OCI-LY7 (cell line): Measurements from ENCODE around the gene PPM1F. TPM values are rescaled to one million over a fixed set of nuclear protein-coding genes. Genes with fewer than 3 reads are reported as not detected.

Experiments
- BruUV-seq: library from RNA; stranded (reverse); fragments of 400-500 nt; replicated peaks from 2 replicates; lab custom pipeline; 2021; lab: Mats Ljungman, UMichigan
- CTCF ChIA-PET: fragments of 300-600 bp; sonication (Branson Sonifier 250); formaldehyde crosslinking; loops from one replicate; lab custom pipeline; 2022; ENCODE audit warnings: antibody characterized with exemption; ENCODE audit not compliant: unreplicated experiment; lab: Charles Lee
- POLR2A ChIA-PET: fragments of 300-600 bp; sonication (Branson Sonifier 250); formaldehyde crosslinking; loops from one replicate; lab custom pipeline; 2022; ENCODE audit warnings: antibody characterized with exemption; lab: Charles Lee
- DNase-seq: peaks from one replicate; pipeline ENCODE4 v3.0.0-alpha.2; 2015; ENCODE audit warnings: low spot score
- H2AFZ ChIP-seq: fragments of 200-600 bp; sonication (generic), shearing (Covaris generic); 2 replicates; pipeline ENCODE4 v1.6.1; 2014; ENCODE audit warnings: mild to moderate bottlenecking, antibody characterized with exemption, low read length, moderate library complexity
- H3K27ac ChIP-seq: fragments of 200-600 bp; sonication (generic); 2 replicates; pipeline ENCODE4 v1.5.1; 2014; ENCODE audit warnings: mixed run types, low read depth, mild to moderate bottlenecking, moderate library complexity, low read length, inconsistent platforms; ENCODE audit not compliant: poor library complexity, severe bottlenecking
- H3K36me3 ChIP-seq: fragments of 200-600 bp; sonication (generic); 2 replicates; pipeline ENCODE4 v1.6.1; 2014; ENCODE audit warnings: mild to moderate bottlenecking, antibody characterized with exemption, low read length, moderate library complexity, mixed read lengths; ENCODE audit not compliant: insufficient read depth
- H3K4me1 ChIP-seq: fragments of 200-600 bp; sonication (generic); 2 replicates; pipeline ENCODE4 v1.5.1; 2014; ENCODE audit warnings: mild to moderate bottlenecking, low read length; ENCODE audit not compliant: insufficient read depth, poor library complexity, severe bottlenecking
- H3K4me2 ChIP-seq: fragments of 200-600 bp; sonication (generic); 2 replicates; pipeline ENCODE4 v1.6.1; 2014; ENCODE audit warnings: mild to moderate bottlenecking, low read length
- H3K4me3 ChIP-seq: fragments of 200-600 bp; sonication (generic); 2 replicates; pipeline ENCODE4 v1.5.1; 2014; ENCODE audit warnings: mild to moderate bottlenecking, low read depth, low read length; ENCODE audit not compliant: poor library complexity, severe bottlenecking
- H3K79me2 ChIP-seq: fragments of 200-600 bp; sonication (generic); 2 replicates; pipeline ENCODE4 v1.6.1; 2016; ENCODE audit warnings: low read depth, mild to moderate bottlenecking, low read length, moderate library complexity, mixed read lengths; ENCODE audit not compliant: insufficient read depth
- H3K9me2 ChIP-seq: fragments of 200-600 bp; sonication (generic); 2 replicates; pipeline ENCODE4 v1.6.1; 2016; ENCODE audit warnings: mild to moderate bottlenecking, low read length, mixed read lengths; ENCODE audit not compliant: insufficient read depth
- H3K9me3 ChIP-seq: fragments of 200-600 bp; sonication (generic); 2 replicates; pipeline ENCODE4 v1.6.1; 2014; ENCODE audit warnings: mild to moderate bottlenecking, mixed run types, low read length, mixed read lengths
- H4K20me1 ChIP-seq: fragments of 200-600 bp; sonication (generic); 2 replicates; pipeline ENCODE4 v1.6.1; 2014; ENCODE audit warnings: mild to moderate bottlenecking, antibody characterized with exemption, low read length, moderate library complexity, mixed read lengths; ENCODE audit not compliant: insufficient read depth
- EZH2phosphoT487 ChIP-seq: fragments of 200-600 bp; sonication (generic); IDR thresholded peaks from 2 replicates; pipeline ENCODE4 v1.6.1; 2018; ENCODE audit warnings: low read depth, borderline replicate concordance, mild to moderate bottlenecking, mixed run types, antibody characterized with exemption, low read length, moderate library complexity, mixed read lengths
- intact Hi-C: fragments of 100-400 bp; cut with micrococcal nuclease; formaldehyde crosslinking; loops from one replicate; pipeline ENCODE4 v1.10.0; 2022; ENCODE audit not compliant: unreplicated experiment
- total RNA-seq, 2 experiments: library from RNA; depleted of rRNA in 1 of 2; stranded (reverse); fragments of >200 nt in 1 of 2; shearing (Covaris generic) in 1 of 2; gene quantifications; 2 replicates each; pipeline ENCODE4 v1.2.3, GENCODE V29; 2014 to 2022
- TF ChIP-seq, protein P1 (sequence below): fragments of 200-600 bp; sonication (generic); conservative IDR thresholded peaks from 2 replicates; pipeline ENCODE4 v1.5.1; 2014; ENCODE audit warnings: mild to moderate bottlenecking, antibody characterized with exemption, low read length, moderate library complexity, mixed read lengths

The PPM1F gene
- total RNA-seq, 2 experiments from 2014 or later = 21.7 to 27.2 TPM

- H3K79me2 ChIP-seq = no peaks in the 10 kb centered on the region
Observed at GRCh38 chr22:21904250-21904789, 48.3 kb downstream of the PPM1F start.

DNA sequence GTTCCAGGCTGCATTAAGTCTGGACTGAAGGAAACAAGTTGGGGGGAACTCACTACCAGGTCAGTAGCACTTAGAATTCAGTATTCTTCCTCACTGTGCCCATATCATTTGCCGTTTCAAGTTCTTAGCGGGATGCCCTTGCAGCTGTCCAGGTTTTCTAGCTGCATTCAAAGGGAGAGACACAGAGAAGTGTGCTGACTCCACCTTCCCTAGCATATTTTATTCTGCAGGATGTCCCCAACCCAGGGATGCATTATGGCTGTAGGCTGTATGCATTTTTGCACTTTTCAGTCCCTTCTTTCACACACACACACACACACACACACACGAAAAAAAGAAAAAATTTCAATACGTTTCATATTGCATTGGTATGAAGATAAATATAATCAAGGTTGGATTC, 49.4 kb downstream of the PPM1F start:
- Histone ChIP-seq H3K4me3 (no peak overlapping the region), H3K79me2 (no peaks in the 10 kb centered on the region), H3K36me3 (no peaks in the 10 kb centered on the region), H3K4me1 (no peaks in the 10 kb centered on the region), H3K4me2 (no peak overlapping the region), H2AFZ (no peak overlapping the region), H4K20me1 (no peaks in the 10 kb centered on the region), H3K9me2 (no peaks in the 10 kb centered on the region), H3K9me3 (no peaks in the 10 kb centered on the region), H3K27ac (no peak overlapping the region)
- POLR2A ChIA-PET = no interaction called here
- no peak for TF ChIP-seq EZH2phosphoT487
- DNase-seq = no peak
- CTCF ChIA-PET = no interaction called here
- intact Hi-C loops = no loop called here
- no TSS peak for BruUV-seq

More at GRCh38 chr22:21904250-21904789, 48.3 kb downstream of the PPM1F start:
- no peak for DNase-seq
- H3K4me3 ChIP-seq = no peak overlapping the region
- no peaks in the 10 kb centered on the region for H3K36me3 ChIP-seq
- no peak overlapping the region for H3K4me2 ChIP-seq
- CTCF ChIA-PET = no interaction called here
- H3K9me3 ChIP-seq = no peaks in the 10 kb centered on the region
- no peak overlapping the region for H2AFZ ChIP-seq
- no peak overlapping the region for H3K27ac ChIP-seq
- no peaks in the 10 kb centered on the region for H3K9me2 ChIP-seq
- BruUV-seq = no TSS peak
- H3K4me1 ChIP-seq = no peaks in the 10 kb centered on the region
- intact Hi-C loops = no loop called here
- POLR2A ChIA-PET = no interaction called here
- TF ChIP-seq, protein P1, sequence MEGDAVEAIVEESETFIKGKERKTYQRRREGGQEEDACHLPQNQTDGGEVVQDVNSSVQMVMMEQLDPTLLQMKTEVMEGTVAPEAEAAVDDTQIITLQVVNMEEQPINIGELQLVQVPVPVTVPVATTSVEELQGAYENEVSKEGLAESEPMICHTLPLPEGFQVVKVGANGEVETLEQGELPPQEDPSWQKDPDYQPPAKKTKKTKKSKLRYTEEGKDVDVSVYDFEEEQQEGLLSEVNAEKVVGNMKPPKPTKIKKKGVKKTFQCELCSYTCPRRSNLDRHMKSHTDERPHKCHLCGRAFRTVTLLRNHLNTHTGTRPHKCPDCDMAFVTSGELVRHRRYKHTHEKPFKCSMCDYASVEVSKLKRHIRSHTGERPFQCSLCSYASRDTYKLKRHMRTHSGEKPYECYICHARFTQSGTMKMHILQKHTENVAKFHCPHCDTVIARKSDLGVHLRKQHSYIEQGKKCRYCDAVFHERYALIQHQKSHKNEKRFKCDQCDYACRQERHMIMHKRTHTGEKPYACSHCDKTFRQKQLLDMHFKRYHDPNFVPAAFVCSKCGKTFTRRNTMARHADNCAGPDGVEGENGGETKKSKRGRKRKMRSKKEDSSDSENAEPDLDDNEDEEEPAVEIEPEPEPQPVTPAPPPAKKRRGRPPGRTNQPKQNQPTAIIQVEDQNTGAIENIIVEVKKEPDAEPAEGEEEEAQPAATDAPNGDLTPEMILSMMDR = no peak
- TF ChIP-seq EZH2phosphoT487 = no peak
- no peaks in the 10 kb centered on the region for H4K20me1 ChIP-seq

- H3K9me2 ChIP-seq = no peaks in the 10 kb centered on the region
- BruUV-seq = no TSS peak
- H3K4me1 ChIP-seq = no peaks in the 10 kb centered on the region
- no peak overlapping the region for H3K4me2 ChIP-seq
- POLR2A ChIA-PET = interaction anchor here (0.6 kb wide), 1 partner anchor 13 kb away, joined by 3 read pairs; no protein-coding TSS in a partner anchor
- no peak overlapping the region for H3K4me3 ChIP-seq
- no peak for DNase-seq
- no peak overlapping the region for H2AFZ ChIP-seq
- no peak for TF ChIP-seq EZH2phosphoT487
- TF ChIP-seq, protein P1 = no peak
- CTCF ChIA-PET = no interaction called here
- H3K9me3 ChIP-seq = no peaks in the 10 kb centered on the region
- no peak overlapping the region for H3K27ac ChIP-seq
- no peaks in the 10 kb centered on the region for H3K36me3 ChIP-seq
- H3K79me2 ChIP-seq = no peaks in the 10 kb centered on the region
- intact Hi-C loops = no loop called here
- H4K20me1 ChIP-seq = no peaks in the 10 kb centered on the region
Observed at GRCh38 chr22:21902296-21903087, 50.2 kb downstream of the PPM1F start.
